ENCODE data around the gene ADRM1.

ADRM1 gene

DNA sequence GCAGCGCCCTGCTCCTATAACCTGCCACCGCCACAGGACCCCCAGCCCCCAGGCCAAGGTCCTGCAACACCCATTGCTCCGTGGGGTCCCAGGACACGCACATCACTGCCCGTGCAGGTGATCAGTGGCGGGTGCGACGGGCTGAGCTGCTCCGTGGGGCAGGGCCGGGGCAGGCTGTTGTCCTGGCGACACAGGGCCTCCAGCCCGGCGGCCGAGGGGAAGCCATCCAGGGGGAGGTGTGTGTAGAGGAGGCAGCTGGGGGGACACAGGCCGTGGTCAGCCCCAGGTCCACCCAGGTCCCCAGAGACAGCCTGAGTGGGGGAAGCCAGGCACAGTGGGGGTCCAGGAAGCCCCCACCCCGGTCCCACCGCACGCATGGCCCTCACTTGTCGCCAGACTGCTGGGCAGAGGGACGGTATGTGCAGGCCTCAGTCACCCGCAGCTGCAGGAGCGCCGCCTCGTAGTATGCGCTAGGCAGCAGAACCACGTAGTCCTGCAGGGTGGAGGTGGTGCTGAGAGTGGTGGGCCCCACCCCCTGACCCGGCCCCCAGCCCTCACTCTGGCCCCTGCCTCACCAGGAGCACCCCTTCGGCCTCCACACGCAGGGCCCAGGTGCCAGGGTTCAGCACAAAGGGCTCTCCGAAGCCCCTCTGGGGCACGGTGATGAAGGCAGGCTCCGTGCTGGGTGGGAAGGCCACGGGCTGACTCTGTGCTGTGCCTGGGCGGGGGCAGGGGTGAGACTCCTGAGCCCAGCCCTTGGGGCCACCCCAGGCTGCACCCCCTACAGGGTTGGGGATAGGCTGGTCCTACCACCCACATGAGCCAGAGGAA, 30.4 kb downstream of the ADRM1 start:
- H3K4me3 ChIP-seq (replicated peaks; ENCODE audit: low read depth, low read length): no peak overlapping the region
- TF ChIP-seq CTCF (IDR thresholded peaks at IDR 0.05; ENCODE audit: low read length, missing control alignments): no peak

DNA sequence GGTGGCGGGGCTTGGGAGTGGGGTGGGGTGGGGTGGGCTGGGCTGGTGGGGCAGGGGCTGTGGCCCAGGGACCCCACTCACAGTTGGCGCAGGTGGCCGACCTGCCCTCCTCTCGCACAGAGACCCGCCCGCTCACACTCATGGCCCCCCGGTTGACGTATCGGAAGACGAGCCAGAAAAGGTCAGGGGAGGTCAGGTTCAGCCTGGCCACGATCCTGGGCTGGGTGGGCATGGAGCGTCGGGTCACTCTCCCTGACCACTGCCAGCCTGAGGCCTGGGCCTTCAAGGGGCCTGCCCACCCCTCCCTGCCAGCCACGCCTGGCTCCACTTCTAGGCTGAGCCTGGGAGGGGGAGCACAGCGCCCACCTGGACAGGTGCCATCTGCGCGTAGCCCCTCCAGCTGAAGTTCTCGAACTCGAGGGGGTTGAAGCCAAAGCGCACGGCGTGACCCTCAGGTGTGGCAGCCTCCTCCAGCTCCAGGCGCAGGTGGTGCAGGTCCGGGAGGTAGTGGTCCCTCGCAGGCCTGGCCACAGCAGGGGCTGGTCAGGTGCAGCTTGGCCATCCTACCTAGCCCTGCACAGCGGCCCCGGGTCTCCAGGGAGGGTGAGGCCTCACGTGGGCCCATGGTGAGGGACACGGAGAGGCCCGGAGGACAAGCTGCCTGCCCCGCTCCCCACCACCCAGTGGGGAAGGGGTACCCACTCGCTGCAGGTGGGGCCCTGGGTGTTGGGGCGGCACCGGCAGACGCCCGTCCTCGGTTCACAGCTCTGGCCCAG, 31.2 kb downstream of the ADRM1 start:
- TF ChIP-seq CTCF (IDR thresholded peaks at IDR 0.05; ENCODE audit: low read length, missing control alignments): no peak
- no peak for DNase-seq (ENCODE audit: low read depth)
- no peak overlapping the region for H3K4me3 ChIP-seq (replicated peaks; ENCODE audit: low read depth, low read length)

More for the DNA sequence above, 30.4 kb downstream of the ADRM1 start:
- no peak for DNase-seq (ENCODE audit: low read depth)

GRCh38 chr20:62334881-62335280, 32.1 kb downstream of the ADRM1 start:
- H3K4me3 ChIP-seq (replicated peaks; ENCODE audit: low read depth, low read length): no peak overlapping the region
- no peak for DNase-seq (ENCODE audit: low read depth)
- no peak for TF ChIP-seq CTCF (IDR thresholded peaks at IDR 0.05; ENCODE audit: low read length, missing control alignments)

DNA sequence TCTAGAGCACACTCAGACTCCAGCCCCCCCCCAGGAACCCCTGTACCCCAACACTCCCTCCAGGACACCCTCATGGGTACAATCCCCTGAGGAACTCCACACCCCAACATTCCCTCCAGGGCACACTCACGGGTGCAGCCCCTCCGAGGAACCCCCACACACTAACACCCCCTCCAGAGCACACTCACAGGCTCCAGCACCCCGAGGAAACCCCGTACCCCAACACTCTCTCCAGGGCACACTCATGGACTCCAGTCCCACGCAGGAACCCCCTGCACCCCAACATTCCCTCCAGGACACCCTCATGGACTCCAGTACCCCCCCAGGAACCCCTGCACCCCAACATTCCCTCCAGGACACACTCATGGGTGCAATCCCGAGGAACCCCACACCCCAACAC, 32.7 kb downstream of the ADRM1 start:
- DNase-seq (ENCODE audit: low read depth): no peak
- TF ChIP-seq CTCF (IDR thresholded peaks at IDR 0.05; ENCODE audit: low read length, missing control alignments): no peak
- no peak overlapping the region for H3K4me3 ChIP-seq (replicated peaks; ENCODE audit: low read depth, low read length)

GRCh38 chr20:62336329-62336728, 33.5 kb downstream of the ADRM1 start:
- no peak overlapping the region for H3K4me3 ChIP-seq (replicated peaks; ENCODE audit: low read depth, low read length)
- DNase-seq (ENCODE audit: low read depth): no peak
- TF ChIP-seq CTCF (IDR thresholded peaks at IDR 0.05; ENCODE audit: low read length, missing control alignments): no peak

DNA sequence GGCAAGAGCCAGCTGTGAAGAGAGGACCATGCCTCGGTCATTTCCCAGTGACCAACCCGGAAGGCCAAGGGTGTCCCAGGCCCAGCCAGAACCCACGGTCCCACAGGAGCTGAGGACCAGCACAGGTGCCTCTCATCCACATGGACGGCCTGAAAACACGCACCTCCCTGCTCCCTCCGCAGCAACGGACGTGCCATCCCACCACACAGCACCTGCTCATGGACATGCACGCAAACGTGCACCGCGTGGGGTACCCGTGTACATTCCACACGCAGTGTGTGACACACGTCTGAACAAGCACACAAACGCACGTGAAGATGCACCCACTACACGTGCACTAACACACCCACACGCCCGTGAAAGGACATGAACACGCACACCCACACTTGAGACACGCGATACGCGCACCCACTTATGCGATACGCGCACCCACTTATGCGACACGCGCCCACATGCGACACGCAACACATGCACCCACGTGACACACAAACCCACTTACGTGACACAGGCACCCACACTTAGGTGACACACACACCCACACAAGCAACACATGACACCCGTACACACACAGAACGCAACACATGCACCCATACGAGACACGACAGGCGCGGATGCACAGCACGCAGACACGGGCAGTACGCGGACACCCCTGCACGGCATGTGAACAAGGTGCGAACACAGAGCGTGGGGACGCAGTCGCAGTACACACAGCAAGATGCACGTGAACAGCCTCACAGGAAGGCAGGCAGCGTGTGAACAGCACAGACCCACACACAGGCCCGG, 34.2 kb downstream of the ADRM1 start:
- no peak overlapping the region for H3K4me3 ChIP-seq (replicated peaks; ENCODE audit: low read depth, low read length)
- no peak for TF ChIP-seq CTCF (IDR thresholded peaks at IDR 0.05; ENCODE audit: low read length, missing control alignments)
- DNase-seq (ENCODE audit: low read depth): no peak
